ENCODE data around the gene NMBR. TPM values are rescaled to one million over a fixed set of nuclear protein-coding genes. Genes with fewer than 3 reads are reported as not detected.
"Not testable (repeated sequence)": the region's sequence is repeated elsewhere in the genome, so short reads cannot be mapped to it uniquely, and the experiment has no call there.

The NMBR gene
- total RNA-seq, 1 experiment from 2014 or later = 0.35 TPM

GRCh38 chr6:142192343-142192742 lies 45.4 kb upstream of the NMBR start:
- H4K20me1 ChIP-seq (ENCODE audit: insufficient read depth) = peaks cover 14% of the 10 kb centered on the region
- no TSS peak for BruUV-seq (replicated peaks)
- H2AFZ ChIP-seq = no peak overlapping the region
- intact Hi-C loops (cut with micrococcal nuclease; ENCODE audit: unreplicated experiment) = no loop called here
- 0 out of 2 replicates have a peak, but pooled peaks cover 7% of the 10 kb centered on the region for H3K36me3 ChIP-seq (ENCODE audit: low read depth)
- 0 out of 2 replicates have a peak, but pooled peaks cover 4% of the 10 kb centered on the region for H3K4me1 ChIP-seq (replicated peaks; ENCODE audit: insufficient read depth)
- no peak overlapping the region for H3K4me2 ChIP-seq
- H3K4me3 ChIP-seq = no peak overlapping the region
- H3K27ac ChIP-seq = no peak overlapping the region
- no peaks in the 10 kb centered on the region for H3F3A ChIP-seq (ENCODE audit: insufficient read depth, low read depth)
- H3K79me2 ChIP-seq (ENCODE audit: low read depth) = peaks cover 5% of the 10 kb centered on the region; the same call in 1 of the 2 replicates
- no peaks in the 10 kb centered on the region for H3K27me3 ChIP-seq (ENCODE audit: insufficient read depth, low read depth)
- DNase-seq = no peak
- no peaks in the 10 kb centered on the region for H3K9me3 ChIP-seq (ENCODE audit: insufficient read depth, low read depth)
- no peaks in the 10 kb centered on the region for H3K9me2 ChIP-seq (ENCODE audit: insufficient read depth)
- POLR2A ChIA-PET (ENCODE audit: unreplicated experiment) = no interaction called here
- no peak for TF ChIP-seq EZH2 (IDR thresholded peaks at IDR 0.05; ENCODE audit: low read depth)
- TF ChIP-seq, protein P1, sequence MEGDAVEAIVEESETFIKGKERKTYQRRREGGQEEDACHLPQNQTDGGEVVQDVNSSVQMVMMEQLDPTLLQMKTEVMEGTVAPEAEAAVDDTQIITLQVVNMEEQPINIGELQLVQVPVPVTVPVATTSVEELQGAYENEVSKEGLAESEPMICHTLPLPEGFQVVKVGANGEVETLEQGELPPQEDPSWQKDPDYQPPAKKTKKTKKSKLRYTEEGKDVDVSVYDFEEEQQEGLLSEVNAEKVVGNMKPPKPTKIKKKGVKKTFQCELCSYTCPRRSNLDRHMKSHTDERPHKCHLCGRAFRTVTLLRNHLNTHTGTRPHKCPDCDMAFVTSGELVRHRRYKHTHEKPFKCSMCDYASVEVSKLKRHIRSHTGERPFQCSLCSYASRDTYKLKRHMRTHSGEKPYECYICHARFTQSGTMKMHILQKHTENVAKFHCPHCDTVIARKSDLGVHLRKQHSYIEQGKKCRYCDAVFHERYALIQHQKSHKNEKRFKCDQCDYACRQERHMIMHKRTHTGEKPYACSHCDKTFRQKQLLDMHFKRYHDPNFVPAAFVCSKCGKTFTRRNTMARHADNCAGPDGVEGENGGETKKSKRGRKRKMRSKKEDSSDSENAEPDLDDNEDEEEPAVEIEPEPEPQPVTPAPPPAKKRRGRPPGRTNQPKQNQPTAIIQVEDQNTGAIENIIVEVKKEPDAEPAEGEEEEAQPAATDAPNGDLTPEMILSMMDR (conservative IDR thresholded peaks at IDR 0.05) = no peak
- CTCF ChIA-PET = interaction anchor here (0.6 kb wide), 1 partner anchor 302 kb away, joined by 4 read pairs; no protein-coding TSS in a partner anchor

DNA sequence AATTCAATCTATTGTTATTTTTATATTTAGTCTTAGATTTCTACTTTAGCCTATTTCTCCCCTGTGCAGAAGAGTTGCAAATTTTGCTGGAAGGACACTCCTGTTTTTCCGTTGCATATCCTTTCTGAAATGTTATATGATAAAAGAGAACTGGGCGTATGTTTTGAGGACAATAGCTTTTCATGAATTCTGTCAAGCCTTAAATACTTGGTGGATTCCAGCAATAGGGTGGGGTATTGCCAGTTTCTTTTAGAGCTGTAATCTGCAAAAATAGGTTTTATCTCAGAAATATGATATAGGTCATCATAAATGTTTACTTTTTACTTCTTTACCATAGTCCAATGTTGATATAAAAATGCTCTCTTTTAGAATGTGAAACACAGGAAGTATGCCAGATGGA lies 42.1 kb upstream of the NMBR start:
- Histone ChIP-seq H3K4me1 (replicated peaks; ENCODE audit: insufficient read depth) (no peaks in the 10 kb centered on the region), H3K9me2 (ENCODE audit: insufficient read depth) (0 out of 2 replicates have a peak, but pooled peaks cover 5% of the 10 kb centered on the region), H4K20me1 (ENCODE audit: insufficient read depth) (peaks cover 5% of the 10 kb centered on the region; the same call in 1 of the 2 replicates), H3K79me2 (ENCODE audit: low read depth) (no peaks in the 10 kb centered on the region), H3K27me3 (ENCODE audit: insufficient read depth, low read depth) (no peaks in the 10 kb centered on the region), H3K36me3 (ENCODE audit: low read depth) (peaks cover 7% of the 10 kb centered on the region; the same call in 1 of the 2 replicates), H3F3A (ENCODE audit: insufficient read depth, low read depth) (no peaks in the 10 kb centered on the region), H3K4me3 (no peak overlapping the region), H3K9me3 (ENCODE audit: insufficient read depth, low read depth) (no peaks in the 10 kb centered on the region), H3K27ac (no peak overlapping the region), H3K4me2 (no peak overlapping the region), H2AFZ (no peak overlapping the region)
- intact Hi-C loops (cut with micrococcal nuclease; ENCODE audit: unreplicated experiment) = no loop called here
- BruUV-seq (replicated peaks) = no TSS peak
- DNase-seq = no peak
- POLR2A ChIA-PET (ENCODE audit: unreplicated experiment) = no interaction called here
- TF ChIP-seq EZH2 (IDR thresholded peaks at IDR 0.05; ENCODE audit: low read depth) = no peak
- TF ChIP-seq, protein P1 (conservative IDR thresholded peaks at IDR 0.05) = no peak
- CTCF ChIA-PET = no interaction called here

DNA sequence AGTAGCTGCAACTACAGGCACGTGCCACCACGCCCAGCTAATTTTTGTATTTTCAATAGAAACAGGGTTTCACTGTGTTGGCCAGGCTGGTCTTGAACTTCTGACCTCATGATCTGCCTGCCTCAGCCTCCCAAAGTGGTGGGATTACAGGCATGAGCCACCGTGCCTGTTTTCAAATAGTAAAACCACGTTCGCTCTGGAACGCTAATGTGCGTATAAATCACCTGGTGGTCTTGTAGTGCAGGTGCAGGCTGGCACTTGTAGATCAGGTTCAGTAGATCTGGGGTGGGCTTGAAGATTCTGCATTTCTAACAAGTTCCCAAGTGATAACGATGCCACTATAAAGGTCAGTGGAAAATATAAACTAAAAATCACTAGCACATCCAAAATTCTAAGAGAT lies 41.4 kb upstream of the NMBR start:
- H3K9me2 ChIP-seq (ENCODE audit: insufficient read depth); CTCF ChIA-PET; H3F3A ChIP-seq (ENCODE audit: insufficient read depth, low read depth); H2AFZ ChIP-seq; H3K36me3 ChIP-seq (ENCODE audit: low read depth); H3K27ac ChIP-seq; H3K4me2 ChIP-seq; BruUV-seq (replicated peaks); intact Hi-C loops (cut with micrococcal nuclease; ENCODE audit: unreplicated experiment); POLR2A ChIA-PET (ENCODE audit: unreplicated experiment); H3K79me2 ChIP-seq (ENCODE audit: low read depth); H4K20me1 ChIP-seq (ENCODE audit: insufficient read depth); H3K9me3 ChIP-seq (ENCODE audit: insufficient read depth, low read depth); DNase-seq; H3K4me1 ChIP-seq (replicated peaks; ENCODE audit: insufficient read depth); H3K4me3 ChIP-seq; H3K27me3 ChIP-seq (ENCODE audit: insufficient read depth, low read depth): not testable (repeated sequence)
- TF ChIP-seq, protein P1 (conservative IDR thresholded peaks at IDR 0.05) = 0 out of 2 replicates have a peak, but pooled peaks have one; percentile 20
